SK-N-SH treated with all-trans-retinoic acid at 6 μM for 48 hours (cell line): Measurements from ENCODE around the gene ARHGAP12.

ENCODE experiments used
- ATAC-seq: fragments of 200-7000 bp; cut with Tn5 transposase; 3 replicates; pipeline ENCODE4 v1.9.1; 2020; ENCODE audit warnings: mild to moderate bottlenecking, moderate library complexity
- ARNTL ChIP-seq: fragments of 450-650 bp; formaldehyde crosslinking; IDR thresholded peaks from 2 replicates; pipeline ENCODE4 v1.5.0; 2020; ENCODE audit warnings: low read depth, mild to moderate bottlenecking, moderate library complexity, borderline replicate concordance
- BACH2 ChIP-seq: fragments of 250-450 bp; sonication (Bioruptor Pico); IDR thresholded peaks from 2 replicates; pipeline ENCODE4 v1.9.0; 2021; ENCODE audit warnings: mild to moderate bottlenecking, borderline replicate concordance
- CSDC2 ChIP-seq: fragments of 250-450 bp; sonication (Bioruptor Pico); IDR thresholded peaks from 2 replicates; pipeline ENCODE4 v1.5.0; 2020; ENCODE audit warnings: mild to moderate bottlenecking, moderate library complexity
- ESRRG ChIP-seq: fragments of 250-450 bp; sonication (Bioruptor Pico); IDR thresholded peaks from 2 replicates; pipeline ENCODE4 v1.6.1; 2021; ENCODE audit warnings: mild to moderate bottlenecking
- GLIS3 ChIP-seq: fragments of 250-450 bp; sonication (Bioruptor Pico); IDR thresholded peaks from 2 replicates; pipeline ENCODE4 v1.5.0; 2020; ENCODE audit warnings: mild to moderate bottlenecking, moderate library complexity
- ISL1 ChIP-seq: fragments of 250-450 bp; sonication (Bioruptor Pico); IDR thresholded peaks from 2 replicates; pipeline ENCODE4 v2.1.2; 2022; ENCODE audit warnings: mild to moderate bottlenecking, moderate library complexity
- OSR1 ChIP-seq: fragments of 250-450 bp; sonication (Bioruptor Pico); IDR thresholded peaks from 2 replicates; pipeline ENCODE4 v1.8.0; 2022; ENCODE audit warnings: moderate library complexity, mild to moderate bottlenecking, inconsistent platforms
- PPARA ChIP-seq: fragments of 250-450 bp; sonication (Bioruptor Pico); IDR thresholded peaks from 2 replicates; pipeline ENCODE4 v1.5.0; 2020; ENCODE audit warnings: mild to moderate bottlenecking, borderline replicate concordance
- RARB ChIP-seq: fragments of 250-450 bp; sonication (Bioruptor Pico); IDR thresholded peaks from 2 replicates; pipeline ENCODE4 v1.8.0; 2021; ENCODE audit warnings: mild to moderate bottlenecking, moderate library complexity
- TCF4 ChIP-seq: fragments of 250-450 bp; sonication (Bioruptor Pico); IDR thresholded peaks from 2 replicates; pipeline ENCODE4 v1.8.0; 2021; ENCODE audit warnings: mild to moderate bottlenecking, moderate library complexity, borderline replicate concordance
- TOX ChIP-seq: fragments of 250-450 bp; sonication (Bioruptor Pico); IDR thresholded peaks from 2 replicates; pipeline ENCODE4 v1.8.0; 2021; ENCODE audit warnings: mild to moderate bottlenecking, moderate library complexity, borderline replicate concordance
- ZC3H10 ChIP-seq: fragments of 250-450 bp; sonication (Bioruptor Pico); IDR thresholded peaks from 2 replicates; pipeline ENCODE4 v1.5.1; 2021; ENCODE audit warnings: mild to moderate bottlenecking, moderate library complexity
- ZFP3 ChIP-seq: fragments of 250-450 bp; sonication (Bioruptor Pico); IDR thresholded peaks from 2 replicates; pipeline ENCODE4 v1.5.0; 2020; ENCODE audit warnings: mild to moderate bottlenecking, moderate library complexity
- ZNF565 ChIP-seq: fragments of 450-650 bp; formaldehyde crosslinking; conservative IDR thresholded peaks from 2 replicates; pipeline ENCODE4 v1.5.0; 2020; ENCODE audit warnings: low read depth, mild to moderate bottlenecking, moderate library complexity
- ZNF70 ChIP-seq: fragments of 450-650 bp; formaldehyde crosslinking; IDR thresholded peaks from 2 replicates; pipeline ENCODE4 v1.5.0; 2020; ENCODE audit warnings: mild to moderate bottlenecking, moderate library complexity
- ZNF8 ChIP-seq: fragments of 450-650 bp; formaldehyde crosslinking; IDR thresholded peaks from 2 replicates; pipeline ENCODE4 v1.5.0; 2020; ENCODE audit warnings: mild to moderate bottlenecking, moderate library complexity
- TF ChIP-seq, protein P1 (sequence below): fragments of 250-450 bp; sonication (Bioruptor Pico); IDR thresholded peaks from 2 replicates; pipeline ENCODE4 v1.8.0; 2020; ENCODE audit warnings: mild to moderate bottlenecking, moderate library complexity, borderline replicate concordance
- TF ChIP-seq, protein P2 (sequence below): fragments of 250-450 bp; sonication (Bioruptor Pico); IDR thresholded peaks from 2 replicates; pipeline ENCODE4 v1.5.0; 2020; ENCODE audit warnings: mild to moderate bottlenecking, moderate library complexity
- TF ChIP-seq, protein P3 (sequence below): fragments of 250-450 bp; sonication (Bioruptor Pico); IDR thresholded peaks from 2 replicates; pipeline ENCODE4 v1.5.1; 2021; ENCODE audit warnings: mild to moderate bottlenecking, moderate library complexity
- TF ChIP-seq, protein P4 (sequence below): fragments of 250-450 bp; sonication (Bioruptor Pico); IDR thresholded peaks from 2 replicates; pipeline ENCODE4 v1.5.1; 2020; ENCODE audit warnings: low read depth, mild to moderate bottlenecking, moderate library complexity
- TF ChIP-seq, protein P5 (sequence below): fragments of 250-450 bp; sonication (Bioruptor Pico); IDR thresholded peaks from 2 replicates; pipeline ENCODE4 v1.8.0; 2021; ENCODE audit warnings: low read depth, mild to moderate bottlenecking, moderate library complexity, borderline replicate concordance

ARHGAP12 gene

DNA sequence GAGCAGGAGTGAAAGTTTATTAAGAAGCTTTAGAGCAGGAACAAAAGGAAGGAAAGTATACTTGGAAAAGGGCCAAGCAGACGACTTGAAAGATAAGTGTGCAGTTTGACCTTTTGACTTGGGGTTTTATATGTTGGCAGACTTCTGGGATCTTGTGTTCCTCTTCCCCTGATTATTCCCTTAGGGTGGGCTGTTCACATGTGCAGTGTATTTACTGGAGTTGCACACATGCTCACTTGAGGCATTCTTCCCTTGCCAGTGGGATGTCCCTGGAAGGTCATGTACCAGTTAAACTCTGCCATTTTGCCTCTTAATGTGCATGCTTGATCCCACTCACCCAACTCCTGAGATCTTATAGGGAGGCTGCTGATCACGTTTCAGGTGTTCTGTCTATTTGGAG lies 23.4 kb upstream of the ARHGAP12 start:
- TF ChIP-seq ZNF8 (CRISPR knock-in tag): no peak
- TF ChIP-seq ZNF565: no peak
- ATAC-seq: no peak

DNA sequence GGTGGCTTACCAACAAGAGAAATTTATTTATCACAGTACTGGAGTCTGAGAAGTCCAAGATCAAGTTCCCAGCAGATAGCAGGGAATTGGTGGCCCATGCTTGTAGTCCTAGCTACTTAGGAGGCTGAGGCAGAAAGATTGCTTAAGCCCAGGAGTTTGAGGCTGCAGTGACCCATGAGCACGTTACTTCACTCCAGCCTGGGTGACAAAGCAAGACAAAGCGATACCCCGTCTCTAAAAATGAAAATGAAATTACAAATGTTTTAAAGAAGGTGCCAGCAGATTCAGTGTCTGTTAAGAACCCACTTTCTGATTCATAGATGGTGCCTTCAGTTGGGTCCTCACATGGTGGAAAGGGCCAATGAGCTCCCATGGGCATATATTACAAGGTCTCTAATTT lies 20.6 kb upstream of the ARHGAP12 start:
- no peak for ATAC-seq
- no peak for TF ChIP-seq OSR1 (CRISPR knock-in tag)
- no peak for TF ChIP-seq ISL1 (CRISPR knock-in tag)
- TF ChIP-seq, protein P1, sequence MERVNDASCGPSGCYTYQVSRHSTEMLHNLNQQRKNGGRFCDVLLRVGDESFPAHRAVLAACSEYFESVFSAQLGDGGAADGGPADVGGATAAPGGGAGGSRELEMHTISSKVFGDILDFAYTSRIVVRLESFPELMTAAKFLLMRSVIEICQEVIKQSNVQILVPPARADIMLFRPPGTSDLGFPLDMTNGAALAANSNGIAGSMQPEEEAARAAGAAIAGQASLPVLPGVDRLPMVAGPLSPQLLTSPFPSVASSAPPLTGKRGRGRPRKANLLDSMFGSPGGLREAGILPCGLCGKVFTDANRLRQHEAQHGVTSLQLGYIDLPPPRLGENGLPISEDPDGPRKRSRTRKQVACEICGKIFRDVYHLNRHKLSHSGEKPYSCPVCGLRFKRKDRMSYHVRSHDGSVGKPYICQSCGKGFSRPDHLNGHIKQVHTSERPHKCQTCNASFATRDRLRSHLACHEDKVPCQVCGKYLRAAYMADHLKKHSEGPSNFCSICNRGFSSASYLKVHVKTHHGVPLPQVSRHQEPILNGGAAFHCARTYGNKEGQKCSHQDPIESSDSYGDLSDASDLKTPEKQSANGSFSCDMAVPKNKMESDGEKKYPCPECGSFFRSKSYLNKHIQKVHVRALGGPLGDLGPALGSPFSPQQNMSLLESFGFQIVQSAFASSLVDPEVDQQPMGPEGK (CRISPR knock-in tag): no peak
- TF ChIP-seq ARNTL (CRISPR knock-in tag): no peak
- no peak for TF ChIP-seq BACH2 (CRISPR knock-in tag)
- TF ChIP-seq, protein P2, sequence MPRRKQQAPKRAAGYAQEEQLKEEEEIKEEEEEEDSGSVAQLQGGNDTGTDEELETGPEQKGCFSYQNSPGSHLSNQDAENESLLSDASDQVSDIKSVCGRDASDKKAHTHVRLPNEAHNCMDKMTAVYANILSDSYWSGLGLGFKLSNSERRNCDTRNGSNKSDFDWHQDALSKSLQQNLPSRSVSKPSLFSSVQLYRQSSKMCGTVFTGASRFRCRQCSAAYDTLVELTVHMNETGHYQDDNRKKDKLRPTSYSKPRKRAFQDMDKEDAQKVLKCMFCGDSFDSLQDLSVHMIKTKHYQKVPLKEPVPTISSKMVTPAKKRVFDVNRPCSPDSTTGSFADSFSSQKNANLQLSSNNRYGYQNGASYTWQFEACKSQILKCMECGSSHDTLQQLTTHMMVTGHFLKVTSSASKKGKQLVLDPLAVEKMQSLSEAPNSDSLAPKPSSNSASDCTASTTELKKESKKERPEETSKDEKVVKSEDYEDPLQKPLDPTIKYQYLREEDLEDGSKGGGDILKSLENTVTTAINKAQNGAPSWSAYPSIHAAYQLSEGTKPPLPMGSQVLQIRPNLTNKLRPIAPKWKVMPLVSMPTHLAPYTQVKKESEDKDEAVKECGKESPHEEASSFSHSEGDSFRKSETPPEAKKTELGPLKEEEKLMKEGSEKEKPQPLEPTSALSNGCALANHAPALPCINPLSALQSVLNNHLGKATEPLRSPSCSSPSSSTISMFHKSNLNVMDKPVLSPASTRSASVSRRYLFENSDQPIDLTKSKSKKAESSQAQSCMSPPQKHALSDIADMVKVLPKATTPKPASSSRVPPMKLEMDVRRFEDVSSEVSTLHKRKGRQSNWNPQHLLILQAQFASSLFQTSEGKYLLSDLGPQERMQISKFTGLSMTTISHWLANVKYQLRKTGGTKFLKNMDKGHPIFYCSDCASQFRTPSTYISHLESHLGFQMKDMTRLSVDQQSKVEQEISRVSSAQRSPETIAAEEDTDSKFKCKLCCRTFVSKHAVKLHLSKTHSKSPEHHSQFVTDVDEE (CRISPR knock-in tag): no peak
- no peak for TF ChIP-seq GLIS3
- no peak for TF ChIP-seq TOX (CRISPR knock-in tag)
- TF ChIP-seq RARB: no peak
- TF ChIP-seq ZNF70: no peak
- TF ChIP-seq CSDC2 (CRISPR knock-in tag): no peak
- no peak for TF ChIP-seq ZC3H10
- TF ChIP-seq PPARA (CRISPR knock-in tag): no peak
- TF ChIP-seq, protein P3, sequence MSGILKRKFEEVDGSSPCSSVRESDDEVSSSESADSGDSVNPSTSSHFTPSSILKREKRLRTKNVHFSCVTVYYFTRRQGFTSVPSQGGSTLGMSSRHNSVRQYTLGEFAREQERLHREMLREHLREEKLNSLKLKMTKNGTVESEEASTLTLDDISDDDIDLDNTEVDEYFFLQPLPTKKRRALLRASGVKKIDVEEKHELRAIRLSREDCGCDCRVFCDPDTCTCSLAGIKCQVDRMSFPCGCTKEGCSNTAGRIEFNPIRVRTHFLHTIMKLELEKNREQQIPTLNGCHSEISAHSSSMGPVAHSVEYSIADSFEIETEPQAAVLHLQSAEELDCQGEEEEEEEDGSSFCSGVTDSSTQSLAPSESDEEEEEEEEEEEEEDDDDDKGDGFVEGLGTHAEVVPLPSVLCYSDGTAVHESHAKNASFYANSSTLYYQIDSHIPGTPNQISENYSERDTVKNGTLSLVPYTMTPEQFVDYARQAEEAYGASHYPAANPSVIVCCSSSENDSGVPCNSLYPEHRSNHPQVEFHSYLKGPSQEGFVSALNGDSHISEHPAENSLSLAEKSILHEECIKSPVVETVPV (CRISPR knock-in tag): no peak
- no peak for TF ChIP-seq ZNF565
- TF ChIP-seq ESRRG (CRISPR knock-in tag): no peak
- no peak for TF ChIP-seq TCF4 (CRISPR knock-in tag)
- no peak for TF ChIP-seq ZNF8 (CRISPR knock-in tag)
- TF ChIP-seq, protein P4, sequence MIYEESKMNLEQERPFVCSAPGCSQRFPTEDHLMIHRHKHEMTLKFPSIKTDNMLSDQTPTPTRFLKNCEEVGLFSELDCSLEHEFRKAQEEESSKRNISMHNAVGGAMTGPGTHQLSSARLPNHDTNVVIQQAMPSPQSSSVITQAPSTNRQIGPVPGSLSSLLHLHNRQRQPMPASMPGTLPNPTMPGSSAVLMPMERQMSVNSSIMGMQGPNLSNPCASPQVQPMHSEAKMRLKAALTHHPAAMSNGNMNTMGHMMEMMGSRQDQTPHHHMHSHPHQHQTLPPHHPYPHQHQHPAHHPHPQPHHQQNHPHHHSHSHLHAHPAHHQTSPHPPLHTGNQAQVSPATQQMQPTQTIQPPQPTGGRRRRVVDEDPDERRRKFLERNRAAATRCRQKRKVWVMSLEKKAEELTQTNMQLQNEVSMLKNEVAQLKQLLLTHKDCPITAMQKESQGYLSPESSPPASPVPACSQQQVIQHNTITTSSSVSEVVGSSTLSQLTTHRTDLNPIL (CRISPR knock-in tag): no peak
- TF ChIP-seq, protein P5, sequence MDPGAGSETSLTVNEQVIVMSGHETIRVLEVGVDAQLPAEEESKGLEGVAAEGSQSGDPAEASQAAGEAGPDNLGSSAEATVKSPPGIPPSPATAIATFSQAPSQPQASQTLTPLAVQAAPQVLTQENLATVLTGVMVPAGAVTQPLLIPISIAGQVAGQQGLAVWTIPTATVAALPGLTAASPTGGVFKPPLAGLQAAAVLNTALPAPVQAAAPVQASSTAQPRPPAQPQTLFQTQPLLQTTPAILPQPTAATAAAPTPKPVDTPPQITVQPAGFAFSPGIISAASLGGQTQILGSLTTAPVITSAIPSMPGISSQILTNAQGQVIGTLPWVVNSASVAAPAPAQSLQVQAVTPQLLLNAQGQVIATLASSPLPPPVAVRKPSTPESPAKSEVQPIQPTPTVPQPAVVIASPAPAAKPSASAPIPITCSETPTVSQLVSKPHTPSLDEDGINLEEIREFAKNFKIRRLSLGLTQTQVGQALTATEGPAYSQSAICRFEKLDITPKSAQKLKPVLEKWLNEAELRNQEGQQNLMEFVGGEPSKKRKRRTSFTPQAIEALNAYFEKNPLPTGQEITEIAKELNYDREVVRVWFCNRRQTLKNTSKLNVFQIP: no peak
- TF ChIP-seq, all 23 proteins: peak for 0

DNA sequence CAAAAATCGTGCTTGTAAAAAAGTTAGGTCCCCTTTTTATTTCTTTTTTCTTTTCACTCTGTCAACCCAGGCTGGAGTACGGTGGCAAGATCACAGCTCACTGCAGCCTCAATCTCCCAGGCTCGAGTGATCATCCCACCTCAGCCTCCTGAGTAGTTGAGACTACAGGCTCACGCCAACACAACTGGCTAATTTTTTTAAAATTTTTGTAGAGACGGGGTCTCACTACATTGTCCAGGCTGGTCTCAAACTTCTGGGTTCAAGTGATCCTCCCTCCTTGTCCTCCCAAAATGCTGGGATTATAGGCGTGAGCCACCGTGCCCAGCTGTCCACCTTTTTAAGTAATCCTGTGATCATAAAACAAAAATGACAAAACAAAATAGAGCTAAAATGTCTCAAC lies 19.4 kb upstream of the ARHGAP12 start:
- no peak for ATAC-seq
- TF ChIP-seq ZFP3 (CRISPR knock-in tag): no peak
- no peak for TF ChIP-seq ZNF8 (CRISPR knock-in tag)
